Urinary bladder (tissue), 4 donors: ENCODE data around the gene TGM2. TPM values are rescaled to one million over a fixed set of nuclear protein-coding genes. Genes with fewer than 3 reads are reported as not detected.

ENCODE experiments used
- DNase-seq: peaks from one replicate; pipeline ENCODE4 v3.0.0-alpha.2; 2015; ENCODE audit errors: extremely low spot score
- H3K27ac ChIP-seq: one replicate; pipeline ENCODE4 v1.5.1; 2013; ENCODE audit warnings: low read depth, mild to moderate bottlenecking, moderate library complexity
- H3K36me3 ChIP-seq: one replicate; pipeline ENCODE4 v1.6.1; 2013; ENCODE audit warnings: mild to moderate bottlenecking, moderate library complexity; ENCODE audit not compliant: insufficient read depth
- H3K4me1 ChIP-seq: one replicate; pipeline ENCODE4 v1.6.1; 2013; ENCODE audit warnings: mild to moderate bottlenecking, moderate library complexity; ENCODE audit not compliant: insufficient read depth
- H3K4me3 ChIP-seq: one replicate; pipeline ENCODE4 v1.5.1; 2013; ENCODE audit warnings: low read depth, low read length
- WGBS: extraction: QIAGEN DNeasy Blood & Tissue Kit; methylation state at CpG from one replicate; pipeline ENCODE4 v1.1.7; 2013; 5-methylcytosine and 5-hydroxymethylcytosine counted together
- polyA plus RNA-seq: library from polyadenylated mRNA; stranded (reverse); fragments of 200-250 nt; gene quantifications from one replicate; pipeline ENCODE4 v1.2.3, GENCODE V29; 2013
- total RNA-seq: library from RNA; depleted of rRNA; stranded (reverse); fragments of >200 nt; gene quantifications from one replicate; pipeline ENCODE4 v1.2.3, GENCODE V29; 2014
- donor health status: healthy with polysubstance abuse.
- donor health status: healthy.

TGM2 gene
- total and polyA plus RNA-seq, 2 donors = 75.7 to 360 TPM

- WGBS = 91% methylated on average over 6 of the region's 6 CpGs
Measured at GRCh38 chr20:38129248-38129865, 35.7 kb downstream of the TGM2 start.

DNA sequence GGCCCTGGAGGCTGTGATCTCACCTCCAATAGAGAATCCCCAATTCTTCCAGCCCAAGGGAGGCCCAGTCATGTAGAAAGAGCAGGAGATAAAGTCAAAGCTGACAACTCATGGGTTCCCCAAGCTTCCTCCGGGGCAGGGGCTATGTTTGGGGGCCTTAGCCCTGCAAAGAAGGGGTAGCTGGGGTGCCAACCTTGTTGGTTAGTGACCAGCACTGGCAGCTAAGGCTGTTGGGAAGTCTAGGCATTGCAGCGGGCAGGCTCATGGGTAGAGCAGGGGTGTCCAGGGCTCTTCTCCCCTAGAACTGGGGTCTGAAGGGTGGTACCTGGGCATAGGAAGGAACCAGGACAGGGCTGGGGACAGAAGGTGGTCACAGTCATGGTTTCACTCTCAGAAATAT, 36.4 kb downstream of the TGM2 start:
- Histone ChIP-seq H3K4me3 (no peak overlapping the region), H3K4me1 (no peaks in the 10 kb centered on the region), H3K36me3 (no peaks in the 10 kb centered on the region), H3K27ac (no peak overlapping the region)
- DNase-seq = no peak
- WGBS = 94% methylated on average over 2 of the region's 2 CpGs

More at GRCh38 chr20:38129248-38129865, 35.7 kb downstream of the TGM2 start:
- no peak overlapping the region for H3K4me3 ChIP-seq
- H3K27ac ChIP-seq = no peak overlapping the region
- no peaks in the 10 kb centered on the region for H3K36me3 ChIP-seq
- no peak for DNase-seq
- no peaks in the 10 kb centered on the region for H3K4me1 ChIP-seq

DNA sequence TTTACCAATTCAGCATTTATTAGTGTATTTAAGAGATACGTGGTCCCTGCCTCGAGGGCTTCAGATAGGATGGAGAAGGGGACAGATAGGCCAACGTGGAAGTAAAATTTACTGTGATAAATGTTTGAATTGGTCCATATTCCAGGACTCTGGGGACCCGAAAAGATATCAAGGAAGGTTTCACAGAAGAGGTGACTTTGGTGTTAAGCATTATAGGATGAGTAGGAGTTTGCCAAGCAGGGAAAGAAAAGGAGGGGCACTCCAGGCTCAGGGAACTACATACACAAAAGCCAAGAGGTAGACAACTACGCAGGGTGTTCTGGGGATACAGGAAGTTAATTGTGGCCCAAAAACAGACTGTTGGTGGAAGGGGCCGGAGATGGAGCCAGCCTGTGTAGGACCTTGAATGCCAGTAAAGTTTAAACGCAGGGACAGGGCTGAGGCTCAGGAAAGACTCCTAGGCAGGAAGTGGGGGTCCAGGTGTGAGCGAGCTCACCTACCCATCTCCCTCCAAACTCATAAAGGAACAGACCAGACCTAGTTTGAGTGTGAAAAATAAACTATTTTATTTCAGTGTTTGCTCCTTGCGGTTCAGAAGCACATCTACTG, 37.0 kb downstream of the TGM2 start:
- no peaks in the 10 kb centered on the region for H3K36me3 ChIP-seq
- H3K4me1 ChIP-seq = no peaks in the 10 kb centered on the region
- no peak overlapping the region for H3K4me3 ChIP-seq
- WGBS = 85% methylated on average over 9 of the region's 9 CpGs
- DNase-seq = no peak
- H3K27ac ChIP-seq = no peak overlapping the region

DNA sequence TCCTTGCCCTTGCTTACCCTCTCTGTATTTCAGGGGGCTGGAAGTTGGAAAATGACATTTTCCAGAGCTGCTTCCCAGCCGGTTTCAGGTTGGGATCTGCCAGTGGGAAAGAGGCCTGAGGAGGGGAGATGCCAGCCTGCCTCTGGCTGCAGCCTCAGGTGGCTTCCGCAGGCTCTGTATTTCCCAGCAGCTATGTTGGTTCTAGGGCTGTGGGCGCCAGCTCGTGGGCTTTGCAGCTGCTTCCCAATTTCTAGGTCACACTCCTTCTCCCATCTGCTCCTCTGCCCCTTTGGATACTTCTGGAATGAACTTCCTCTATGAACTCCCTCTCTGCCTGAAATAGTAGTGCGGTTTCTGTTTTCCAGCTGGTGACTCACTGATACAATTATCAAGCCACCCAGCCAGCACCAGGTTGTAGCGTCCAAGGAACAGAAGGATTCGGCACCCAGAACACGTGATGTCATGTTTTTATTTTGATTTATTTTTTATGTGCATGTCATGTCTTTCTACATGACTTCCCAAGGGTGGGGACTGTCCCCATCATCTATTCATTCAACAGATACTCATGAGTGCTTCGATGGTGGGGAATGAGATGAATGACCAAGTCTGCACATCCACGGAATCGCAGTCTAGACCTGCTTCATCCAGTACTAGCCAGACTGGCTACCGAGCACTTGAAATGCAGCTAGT, 38.0 kb downstream of the TGM2 start:
- Histone ChIP-seq H3K36me3 (no peaks in the 10 kb centered on the region), H3K4me1 (no peaks in the 10 kb centered on the region), H3K27ac (peak overlapping the region; percentile 26), H3K4me3 (no peak overlapping the region)
- DNase-seq = no peak
- 36% methylated on average over 12 of the region's 12 CpGs for WGBS

GRCh38 chr20:38126146-38126921, 38.7 kb downstream of the TGM2 start:
- H3K36me3 ChIP-seq = no peaks in the 10 kb centered on the region
- DNase-seq = no peak

DNA sequence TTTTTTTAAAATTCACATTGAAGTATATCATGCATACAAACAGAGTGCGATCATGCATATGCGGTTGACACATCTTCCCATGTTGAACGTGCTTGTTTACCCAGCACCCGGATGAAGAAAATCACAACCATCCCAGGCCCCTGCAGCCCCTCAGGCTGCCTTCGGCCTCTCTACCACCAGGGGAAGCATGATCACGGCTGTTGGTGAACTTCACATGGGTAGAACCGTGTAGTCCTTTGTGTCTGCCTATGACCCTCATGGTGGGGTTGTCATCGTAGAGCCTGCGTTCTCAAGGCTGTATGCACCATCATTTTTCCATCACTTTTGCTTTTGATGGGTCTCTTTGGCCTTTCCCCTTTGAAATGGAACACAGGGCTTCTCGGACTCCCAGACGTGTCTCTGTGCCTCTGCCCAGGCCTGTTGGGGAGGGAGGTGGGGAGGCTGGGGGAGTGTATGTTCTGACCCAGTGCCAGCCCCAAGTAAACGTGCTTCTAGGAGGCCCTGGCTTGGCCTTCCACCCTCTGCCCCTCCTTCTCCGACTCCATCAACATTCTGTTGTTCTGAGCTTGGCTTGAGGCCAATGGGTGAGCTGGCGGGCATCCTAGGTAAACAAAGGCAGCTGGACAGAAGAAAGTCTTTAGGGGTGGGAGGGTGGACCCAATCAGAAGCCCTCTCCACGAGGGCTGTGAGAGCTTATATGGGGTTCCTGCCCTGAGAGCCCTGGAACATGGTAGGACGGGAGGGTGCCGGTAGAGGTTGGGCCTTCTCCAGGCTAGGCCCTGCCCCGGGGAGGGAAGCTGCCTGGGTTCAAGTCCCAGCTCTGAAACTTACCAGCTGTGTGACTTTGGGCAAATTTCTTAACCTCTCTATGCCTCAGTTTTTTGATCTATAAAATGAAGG, 39.7 kb downstream of the TGM2 start:
- Histone ChIP-seq H3K36me3 (no peaks in the 10 kb centered on the region), H3K27ac (no peak overlapping the region), H3K4me3 (no peak overlapping the region), H3K4me1 (no peaks in the 10 kb centered on the region)
- peak; percentile 69 for DNase-seq
- WGBS = 39% methylated on average over 18 of the region's 18 CpGs

More at GRCh38 chr20:38126146-38126921, 38.7 kb downstream of the TGM2 start:
- WGBS = 69% methylated on average over 7 of the region's 7 CpGs
- Histone ChIP-seq H3K27ac (no peak overlapping the region), H3K4me3 (no peak overlapping the region), H3K4me1 (no peaks in the 10 kb centered on the region)

DNA sequence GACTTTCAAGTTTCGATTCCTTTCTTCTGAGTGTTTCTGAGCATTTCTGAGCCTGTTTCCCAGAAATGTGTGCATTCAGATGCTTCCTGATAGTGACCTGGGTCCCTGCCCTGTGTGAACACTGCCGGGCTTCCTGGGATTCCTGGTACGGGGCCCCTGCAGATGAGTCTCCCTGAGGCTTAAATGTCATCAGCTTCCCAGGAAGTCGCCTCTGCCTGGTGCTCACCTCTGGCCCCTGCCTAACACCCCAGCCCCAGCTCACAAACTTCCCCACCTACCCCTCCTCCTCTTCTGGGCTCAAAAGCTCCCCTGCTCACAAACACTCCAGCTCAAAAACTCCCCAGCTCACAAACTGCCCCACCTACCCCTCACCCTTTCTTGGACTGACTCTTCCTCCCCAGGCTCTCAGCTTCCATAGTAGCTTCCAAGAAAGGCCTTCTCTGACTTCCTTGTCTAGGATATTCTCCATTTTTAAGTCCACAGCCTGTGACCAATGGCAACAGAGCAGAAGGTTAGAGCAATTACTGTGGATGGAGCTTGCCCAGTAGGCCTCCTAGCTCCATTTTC, 42.0 kb downstream of the TGM2 start:
- H3K4me3 ChIP-seq = no peak overlapping the region
- no peaks in the 10 kb centered on the region for H3K36me3 ChIP-seq
- no peaks in the 10 kb centered on the region for H3K4me1 ChIP-seq
- peak overlapping the region; percentile 4 for H3K27ac ChIP-seq
- DNase-seq = no peak
- WGBS = 17% methylated on average over 4 of the region's 4 CpGs

GRCh38 chr20:38121741-38122140, 43.3 kb downstream of the TGM2 start:
- Histone ChIP-seq H3K4me3 (no peak overlapping the region), H3K4me1 (no peaks in the 10 kb centered on the region), H3K27ac (no peak overlapping the region), H3K36me3 (no peaks in the 10 kb centered on the region)
- 92% methylated on average over 4 of the region's 4 CpGs for WGBS
- DNase-seq = no peak

- Histone ChIP-seq H3K4me3 (no peak overlapping the region), H3K4me1 (no peaks in the 10 kb centered on the region), H3K27ac (no peak overlapping the region), H3K36me3 (no peaks in the 10 kb centered on the region)
- DNase-seq = no peak
- WGBS = 98% methylated on average over 4 of the region's 4 CpGs
Measured at GRCh38 chr20:38120625-38120988, 44.5 kb downstream of the TGM2 start.

- WGBS = 60% methylated on average over 6 of the region's 6 CpGs
- no peak for DNase-seq
- H3K27ac ChIP-seq = no peak overlapping the region
- no peaks in the 10 kb centered on the region for H3K36me3 ChIP-seq
- no peak overlapping the region for H3K4me3 ChIP-seq
- H3K4me1 ChIP-seq = no peaks in the 10 kb centered on the region
Measured at GRCh38 chr20:38119446-38119845, 45.6 kb downstream of the TGM2 start.

GRCh38 chr20:38117635-38118034, 47.4 kb downstream of the TGM2 start:
- H3K36me3 ChIP-seq = no peaks in the 10 kb centered on the region
- 83% methylated on average over 3 of the region's 3 CpGs for WGBS
- no peak for DNase-seq
- no peak overlapping the region for H3K27ac ChIP-seq
- H3K4me1 ChIP-seq = no peaks in the 10 kb centered on the region
- no peak overlapping the region for H3K4me3 ChIP-seq

DNA sequence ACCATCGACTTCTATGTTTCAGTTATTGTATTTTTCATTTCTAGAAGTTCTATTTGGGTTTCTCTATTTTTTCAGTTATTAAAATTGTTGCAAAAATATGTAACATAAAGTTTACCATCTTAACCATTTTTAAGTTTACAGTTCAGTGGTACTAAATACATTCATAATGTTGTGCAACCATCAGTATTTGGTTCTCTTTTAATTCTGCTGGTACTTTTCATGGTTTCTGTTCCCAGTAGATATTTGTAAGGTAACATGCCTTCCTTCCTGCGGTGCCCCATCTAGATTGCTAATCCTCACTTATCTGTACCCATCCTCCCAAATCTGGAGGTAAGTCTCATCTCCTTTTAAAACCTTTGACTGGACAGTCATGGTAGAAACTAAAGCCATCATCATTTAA, 47.9 kb downstream of the TGM2 start:
- 97% methylated on average over 2 of the region's 2 CpGs for WGBS
- no peak overlapping the region for H3K27ac ChIP-seq
- H3K4me3 ChIP-seq = no peak overlapping the region
- no peaks in the 10 kb centered on the region for H3K36me3 ChIP-seq
- no peaks in the 10 kb centered on the region for H3K4me1 ChIP-seq
- no peak for DNase-seq
